Left cardiac atrium (tissue), 4 donors: ENCODE measurements around the gene KRT28. TPM values are rescaled to one million over a fixed set of nuclear protein-coding genes. Genes with fewer than 3 reads are reported as not detected.
"Not testable (repeated sequence)": the region's sequence is repeated elsewhere in the genome, so short reads cannot be mapped to it uniquely, and the experiment has no call there.

Experiments
- ATAC-seq, 2 donors: fragments of 200-7000 bp; cut with Tn5 transposase; one replicate each; pipeline ENCODE4 v1.9.1; 2020; ENCODE audit warnings: mild to moderate bottlenecking in 2 of 2, moderate library complexity in 2 of 2
- DNase-seq: peaks from one replicate; pipeline ENCODE4 v3.0.0-alpha.2; 2020
- intact Hi-C, 2 donors: fragments of 100-400 bp; cut with DNase I; formaldehyde crosslinking; loops; one replicate each; pipeline versions ENCODE4 v1.14.1 to v1.15.1; 2022 to 2023
- total RNA-seq, 2 donors: library from RNA; stranded (reverse); fragmentation: NEBNext Ultra II Directional; extraction: Animal tissue kit (Norgen Biotek cat#: 25700); gene quantifications; one replicate each; pipeline ENCODE4 v1.2.1, GENCODE V29; 2021
- donor health status: DM: no; HTN: yes; CAD: no.
- donor health status: DM: no; HTN: yes; CAD: no; lungs with severe emphysema.
- donor health status: DM: yes; HTN: yes; CAD: no.
- donor health status: Dilated cardiomyopathy.

KRT28 gene
- total RNA-seq, 2 donors from 2014 or later, result not detected

DNA sequence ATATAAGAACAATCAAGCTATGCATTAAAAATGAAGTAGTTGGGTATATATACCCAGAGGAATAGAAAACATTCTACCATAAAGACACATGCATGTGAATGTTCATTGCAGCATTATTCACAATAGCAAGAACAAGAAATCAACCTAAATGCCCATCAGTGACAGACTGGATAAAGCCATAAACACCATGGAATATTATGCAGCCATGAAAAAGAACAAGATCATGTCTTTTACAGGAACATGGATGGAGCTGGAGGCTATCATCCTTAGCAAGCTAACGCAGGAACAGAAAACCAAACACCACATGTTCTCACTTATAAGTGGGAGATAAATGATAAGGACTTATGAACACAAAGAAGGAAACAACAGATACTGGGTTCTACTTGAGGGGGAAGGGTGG lies 51.1 kb downstream of the KRT28 start:
- intact Hi-C loops, ATAC-seq, DNase-seq: not testable (repeated sequence)

Other genes starting within 250 kb of the KRT28 start
- under 1 TPM; 0.29 to 0.53 TPM for gene CCR7, start 234.5 kb downstream of the KRT28 start, total RNA-seq
- gene SMARCE1, start 152.1 kb downstream of the KRT28 start, total RNA-seq, result 10 to 100 TPM; 62.2 to 68.9 TPM
- 1 to 10 TPM in 1 of 2 donors, not detected in 1; 1.3 TPM for gene KRT222, start 134.8 kb downstream of the KRT28 start, total RNA-seq
- gene KRT24, start 96.2 kb downstream of the KRT28 start, total RNA-seq, result not detected
- not detected for gene KRT25, start 44.6 kb downstream of the KRT28 start, total RNA-seq
- not detected for gene KRT26, start 27.8 kb downstream of the KRT28 start, total RNA-seq
- not detected for gene KRT27, start 17.4 kb downstream of the KRT28 start, total RNA-seq
- 10 to 100 TPM; 57.0 to 68.8 TPM for gene KRT10, start 22.7 kb upstream of the KRT28 start, total RNA-seq
- not detected for gene KRT12, start 67.3 kb upstream of the KRT28 start, total RNA-seq
- not detected for gene KRT20, start 85.3 kb upstream of the KRT28 start, total RNA-seq
- gene KRT23, start 137.7 kb upstream of the KRT28 start, total RNA-seq, result under 1 TPM in 1 of 2 donors, not detected in 1; 0.29 TPM
- not detected for gene KRT39, start 167.0 kb upstream of the KRT28 start, total RNA-seq
- gene KRT40, start 184.4 kb upstream of the KRT28 start, total RNA-seq, result not detected
- not detected for gene KRTAP3-3, start 194.2 kb upstream of the KRT28 start, total RNA-seq
- gene KRTAP3-2, start 199.9 kb upstream of the KRT28 start, total RNA-seq, result not detected
- not detected for gene KRTAP3-1, start 209.2 kb upstream of the KRT28 start, total RNA-seq
- not detected for gene KRTAP1-5, start 227.2 kb upstream of the KRT28 start, total RNA-seq
- gene KRTAP1-4, start 230.2 kb upstream of the KRT28 start, total RNA-seq, result not detected
- not detected for gene KRTAP1-3, start 234.9 kb upstream of the KRT28 start, total RNA-seq
- not detected for gene KRTAP1-1, start 241.5 kb upstream of the KRT28 start, total RNA-seq
- gene KRTAP2-1, start 247.4 kb upstream of the KRT28 start, total RNA-seq, result not detected